ENCODE measurements around the gene PTPN4.

Gene PTPN4

DNA sequence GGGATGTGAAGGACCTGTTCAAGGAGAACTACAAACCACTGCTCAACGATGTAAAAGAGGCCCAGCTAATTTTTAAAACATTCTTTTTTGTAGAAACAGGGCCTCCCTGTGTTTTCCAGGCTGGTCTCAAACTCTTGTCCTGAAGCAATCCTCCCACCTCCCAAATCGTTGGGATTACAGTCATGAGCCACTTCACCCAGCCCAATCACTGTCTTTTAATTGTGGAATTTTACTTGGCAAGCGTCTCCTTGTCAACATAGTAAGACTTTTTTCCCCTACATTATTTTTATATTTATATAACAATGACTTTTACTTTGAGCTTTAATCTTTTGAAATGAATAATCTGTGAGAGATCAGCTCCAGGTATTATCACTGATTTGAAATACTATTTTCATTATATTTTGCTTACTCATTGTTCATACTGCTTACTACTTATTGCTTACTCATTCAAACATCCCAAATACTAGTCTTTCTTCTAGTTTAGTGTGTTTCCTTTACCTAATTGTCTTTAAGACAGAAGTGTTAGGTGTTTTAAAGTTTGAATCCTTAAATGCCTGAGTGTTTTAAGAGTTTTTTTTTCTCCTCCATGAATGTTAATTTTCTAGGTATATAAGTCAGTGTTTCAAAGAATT is 48.9 kb downstream of the PTPN4 start:
- no peak for DNase-seq (ENCODE audit: low spot score)

DNA sequence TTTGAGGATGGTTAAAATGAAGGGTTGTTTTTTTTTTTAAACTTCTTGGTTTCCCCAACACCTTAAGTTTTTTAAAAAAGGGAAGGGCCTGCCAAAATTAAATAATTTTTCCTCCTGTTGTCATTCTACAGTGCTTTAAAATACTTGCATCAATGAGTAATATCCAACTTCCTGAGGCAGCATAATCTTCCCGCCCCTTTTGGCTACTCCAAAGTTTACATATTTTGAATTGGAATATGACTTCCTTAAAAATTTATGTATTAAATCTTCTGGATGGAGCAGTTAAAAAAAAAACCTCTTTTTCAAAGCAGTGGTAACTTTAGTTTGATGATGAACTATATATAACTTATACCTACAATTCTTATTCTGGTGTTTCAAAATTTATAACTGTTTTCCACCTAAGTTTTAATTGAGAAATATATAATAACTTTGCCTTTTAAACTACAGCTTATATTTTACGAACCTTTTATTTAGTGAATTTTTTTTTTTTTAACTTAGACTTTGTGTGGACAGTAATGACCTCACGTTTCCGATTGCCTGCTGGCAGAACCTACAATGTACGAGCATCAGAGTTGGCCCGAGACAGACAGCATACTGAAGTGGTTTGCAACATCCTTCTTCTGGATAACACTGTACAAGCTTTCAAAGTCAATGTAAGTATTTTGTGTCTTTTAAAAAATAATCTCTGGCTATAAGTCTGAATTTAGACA is 49.8 kb downstream of the PTPN4 start:
- DNase-seq (ENCODE audit: low spot score) = no peak

DNA sequence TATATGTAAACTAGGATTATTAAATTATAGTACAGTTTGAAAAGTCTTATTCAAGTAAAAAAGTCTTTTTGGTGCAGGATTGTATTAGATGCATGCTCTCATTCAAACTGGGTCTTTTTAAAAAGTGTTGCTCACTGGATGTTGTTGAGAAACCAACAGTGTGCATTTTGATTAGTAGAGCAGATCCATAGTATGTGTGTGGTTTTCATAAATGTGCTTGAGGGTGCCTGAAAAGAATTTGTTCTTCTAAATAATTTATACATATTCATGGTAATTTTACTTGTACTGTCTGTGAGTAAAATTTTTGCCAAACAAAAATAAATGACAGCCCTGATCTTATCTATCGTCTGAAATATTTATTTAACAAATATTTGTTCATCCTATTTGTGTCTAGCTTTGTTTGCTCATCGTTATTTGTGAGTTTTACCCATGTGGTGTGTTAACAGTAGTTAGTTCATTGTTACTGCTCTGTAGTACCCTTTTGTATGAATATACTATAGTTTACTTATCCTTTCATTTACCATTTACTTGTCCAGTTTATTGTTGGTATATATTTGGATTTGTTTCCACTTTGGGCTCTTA is 50.4 kb downstream of the PTPN4 start:
- no peak for DNase-seq (ENCODE audit: low spot score)

DNA sequence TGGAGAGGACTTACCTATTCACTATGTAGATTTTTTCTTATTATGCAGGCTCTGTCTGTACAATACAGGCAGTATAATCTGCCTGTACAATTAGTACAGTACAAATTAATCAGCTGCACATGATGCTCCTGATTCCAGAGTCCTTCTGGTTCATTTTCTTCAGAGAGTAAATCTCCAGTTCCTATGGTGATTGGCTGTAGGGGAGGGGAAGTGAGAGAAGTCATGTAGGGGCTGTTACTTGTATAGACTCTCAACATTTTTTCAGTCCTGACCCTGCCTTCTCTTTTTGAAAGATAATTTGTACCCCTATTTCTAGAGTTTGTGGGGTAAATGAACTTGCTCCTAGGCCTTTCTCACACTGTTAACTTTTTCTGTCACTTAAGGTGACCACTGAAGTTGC is 54.5 kb downstream of the PTPN4 start:
- no peak for DNase-seq (ENCODE audit: low spot score)

DNA sequence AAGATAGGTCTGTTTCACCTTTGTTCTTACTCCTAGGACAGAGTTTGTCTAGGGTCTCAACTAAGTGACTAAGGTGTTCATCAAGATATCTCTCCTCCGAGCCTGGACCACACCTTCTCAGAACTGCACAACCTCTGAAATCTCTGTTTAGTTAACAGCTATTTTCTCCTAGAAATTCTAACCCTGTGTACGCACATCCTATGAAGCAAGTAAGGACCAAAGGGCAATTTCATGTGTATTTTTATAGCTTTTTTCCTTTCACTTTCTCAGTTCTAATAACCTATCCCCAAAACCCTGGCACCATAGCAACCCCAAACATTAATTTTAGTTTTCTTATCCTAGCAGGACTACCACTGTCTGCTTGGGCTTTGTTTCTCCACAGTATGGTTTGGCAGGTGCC is 59.1 kb downstream of the PTPN4 start:
- DNase-seq (ENCODE audit: low spot score) = no peak

DNA sequence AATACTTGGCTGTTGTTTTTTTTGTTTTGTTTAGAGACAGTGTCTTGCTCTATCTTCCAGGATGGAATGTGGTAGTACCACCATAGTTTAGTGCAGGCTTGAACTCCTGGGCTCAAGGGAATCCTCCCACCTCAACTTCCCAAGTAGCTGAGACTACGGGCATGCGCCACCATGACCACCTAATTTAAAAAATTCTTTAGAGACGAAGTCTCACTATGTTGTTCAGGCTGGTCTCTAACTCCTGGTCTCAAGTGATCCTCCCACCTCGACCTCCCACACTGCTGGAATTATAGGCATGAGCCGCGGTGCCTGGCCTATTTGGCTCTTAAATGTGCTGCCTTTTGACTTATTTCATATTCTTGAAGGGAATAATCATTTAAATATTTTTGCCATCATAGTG is 60.1 kb downstream of the PTPN4 start:
- DNase-seq (ENCODE audit: low spot score) = no peak

DNA sequence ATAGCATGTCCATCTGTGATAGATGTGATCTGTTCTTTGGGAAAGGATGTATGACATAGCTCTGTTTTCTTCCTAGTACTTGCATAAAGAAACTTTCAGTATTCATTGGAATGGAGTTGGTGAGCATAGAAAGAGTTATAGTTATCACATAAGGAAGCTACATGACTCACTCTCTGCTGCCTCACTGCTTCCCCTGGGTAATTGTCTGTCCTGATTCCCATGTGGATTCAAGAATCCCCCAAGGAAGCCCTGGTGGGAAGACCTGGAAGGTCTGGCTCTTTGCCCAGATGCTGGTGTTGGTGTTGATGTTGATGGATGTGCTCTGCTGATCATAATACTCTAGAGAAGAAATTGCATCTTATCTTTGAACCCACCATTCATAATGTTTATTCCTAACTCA is 60.6 kb downstream of the PTPN4 start:
- no peak for DNase-seq (ENCODE audit: low spot score)

DNA sequence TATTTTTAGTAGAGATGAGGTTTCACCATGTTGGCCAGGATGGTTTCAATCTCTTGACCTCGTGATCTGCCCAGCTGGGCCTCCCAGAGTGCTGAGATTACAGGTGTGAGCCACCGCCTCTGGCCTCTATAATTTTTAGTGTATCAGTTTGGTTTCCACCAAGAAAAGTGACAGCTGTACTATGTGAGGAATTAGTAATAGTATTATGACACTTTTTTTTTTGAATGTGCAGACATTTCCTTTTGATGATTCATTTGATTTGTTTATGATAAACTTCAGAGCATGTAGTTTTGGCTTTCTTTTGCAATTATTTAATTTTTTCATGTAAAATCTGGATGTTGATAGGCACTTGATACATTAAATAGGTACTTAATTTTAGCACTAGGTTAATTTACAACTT is 61.5 kb downstream of the PTPN4 start:
- DNase-seq (ENCODE audit: low spot score) = no peak

DNA sequence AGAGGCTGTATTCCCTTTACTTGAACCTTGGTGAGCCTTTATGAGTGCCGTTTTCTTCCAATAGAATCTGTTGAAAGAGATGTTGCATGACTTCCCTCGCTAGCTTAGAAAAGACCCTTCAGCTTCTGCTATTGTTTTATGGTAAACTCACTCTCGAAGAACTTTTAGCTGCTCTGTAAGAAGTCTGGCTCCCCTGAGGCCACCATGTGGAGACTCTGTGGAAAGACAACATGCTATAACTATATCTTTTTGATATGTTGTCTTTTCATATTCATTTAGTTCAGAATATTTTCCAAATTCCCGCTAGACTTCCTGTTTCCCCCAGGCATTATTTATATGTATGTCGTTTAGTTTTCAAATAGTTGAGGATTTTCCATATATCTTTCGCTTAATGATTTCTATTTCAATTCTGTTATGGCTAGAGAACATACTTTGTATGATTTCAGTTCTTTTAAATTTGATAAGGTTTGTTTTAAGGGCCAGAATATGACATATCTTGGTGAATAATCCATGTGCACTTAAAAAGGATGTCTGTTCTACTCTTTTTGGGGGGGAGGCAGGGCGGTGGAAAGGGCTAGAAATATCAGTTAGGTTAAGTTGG is 64.1 kb downstream of the PTPN4 start:
- DNase-seq (ENCODE audit: low spot score) = peak; percentile 35

DNA sequence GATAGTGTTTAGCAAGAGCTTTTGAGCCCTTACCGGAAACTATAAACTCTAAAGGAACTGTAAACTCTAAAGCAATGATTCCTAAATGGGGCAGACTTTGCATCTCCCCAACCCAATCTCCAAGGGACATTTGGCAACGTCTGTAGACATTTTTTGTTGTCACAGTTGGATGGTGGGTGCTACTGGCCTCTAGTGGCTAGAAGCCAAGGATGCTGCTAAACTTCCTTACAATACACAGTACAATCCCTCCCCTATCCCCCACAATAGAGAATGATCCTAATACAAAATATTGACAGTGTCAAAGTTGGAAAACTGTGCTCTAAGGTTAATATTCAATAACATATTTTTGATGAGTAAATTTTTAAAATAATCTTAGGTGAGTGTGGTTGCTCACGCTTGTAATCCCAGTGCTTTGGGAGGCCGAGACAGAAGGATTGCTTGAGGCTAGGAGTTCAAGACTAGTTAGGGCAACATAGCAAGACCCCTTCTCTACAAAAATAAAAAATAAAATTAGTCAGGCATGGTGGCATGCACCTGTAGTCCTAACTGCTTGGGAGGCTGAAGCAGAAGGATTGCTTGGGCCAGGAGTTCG is 66.7 kb downstream of the PTPN4 start:
- DNase-seq (ENCODE audit: low spot score) = peak; percentile 58

DNA sequence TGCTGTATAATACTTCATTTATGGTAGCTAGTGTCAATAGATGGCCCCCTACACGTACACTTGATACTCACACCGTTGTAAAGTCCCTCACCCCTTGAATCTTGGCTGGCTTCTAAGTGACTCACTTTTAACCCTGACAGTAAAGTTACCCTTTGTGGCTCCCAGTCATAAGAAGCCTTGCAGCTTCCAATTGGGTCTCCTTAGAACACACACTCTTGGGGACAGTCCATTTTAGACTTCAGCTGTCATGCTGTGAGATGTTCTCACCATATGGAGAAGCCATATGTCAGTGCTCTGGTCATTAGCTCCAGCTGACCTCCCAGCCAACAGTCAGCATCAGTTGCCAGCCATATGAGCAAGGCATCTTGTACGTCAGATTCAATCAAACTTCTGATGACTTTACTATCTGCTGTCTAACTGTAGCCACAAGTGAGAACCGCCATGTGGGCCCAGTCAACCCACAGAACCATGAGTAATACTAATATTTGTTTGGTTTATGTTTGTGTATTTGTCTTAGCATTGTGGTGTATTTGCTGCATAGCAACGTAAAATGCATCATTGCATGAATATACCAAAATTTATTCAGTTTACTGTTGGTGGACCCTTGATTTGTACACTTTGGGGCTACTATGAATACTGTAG is 68.3 kb downstream of the PTPN4 start:
- DNase-seq (ENCODE audit: low spot score) = no peak

DNA sequence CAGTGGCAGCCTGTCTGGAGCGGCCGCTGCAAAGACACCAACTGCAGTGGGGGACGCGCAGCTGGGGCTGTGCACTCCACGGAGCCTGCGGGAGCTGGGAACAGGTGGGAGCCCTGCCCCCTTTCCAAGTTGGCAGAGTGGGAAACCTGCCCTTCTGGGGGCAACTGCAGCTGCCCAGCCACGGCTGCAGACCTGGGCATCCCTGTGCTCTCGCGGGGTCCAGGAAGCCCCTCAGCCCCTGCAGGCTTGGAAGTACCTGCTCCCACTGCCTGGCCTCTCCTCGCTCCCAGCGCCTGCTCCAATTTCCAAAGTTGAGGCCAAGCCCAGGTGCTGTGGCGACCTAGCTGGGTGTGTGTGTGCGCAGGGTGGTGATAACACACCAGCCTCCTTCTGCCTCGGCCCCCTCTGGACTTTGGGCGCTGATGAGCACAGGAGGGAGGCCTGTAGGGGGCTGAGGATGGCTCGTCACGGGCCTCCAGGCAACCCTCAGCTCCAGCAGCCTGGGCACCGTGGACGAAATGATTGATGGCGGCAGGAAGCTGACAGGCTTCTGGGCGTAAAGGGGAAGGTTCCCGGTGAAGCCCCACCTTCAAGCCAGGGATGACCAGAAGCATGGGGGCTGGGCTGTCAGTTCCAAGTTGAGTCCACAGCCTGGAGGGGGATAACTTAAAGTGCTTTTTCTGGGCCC is 76.9 kb downstream of the PTPN4 start:
- DNase-seq (ENCODE audit: low spot score) = no peak

DNA sequence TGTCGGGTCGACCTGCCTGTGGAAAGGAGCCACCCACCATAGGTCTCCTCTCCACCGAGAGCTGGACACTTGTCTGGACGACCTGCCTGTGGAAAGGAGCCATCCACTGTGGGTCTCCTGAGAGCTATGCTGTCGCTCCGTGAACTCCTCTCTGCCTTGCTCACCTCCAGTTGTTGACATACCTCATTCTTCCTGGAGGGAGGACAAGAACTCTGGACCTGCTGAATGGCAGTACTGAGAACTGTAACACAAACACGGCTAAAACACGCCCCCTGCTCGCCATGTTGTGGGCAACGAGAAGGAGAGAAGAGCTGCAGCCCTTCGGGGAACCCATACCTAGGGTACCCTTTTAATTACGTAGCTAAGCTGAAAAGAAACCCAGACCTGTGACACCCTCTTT is 77.6 kb downstream of the PTPN4 start:
- DNase-seq (ENCODE audit: low spot score) = no peak

DNA sequence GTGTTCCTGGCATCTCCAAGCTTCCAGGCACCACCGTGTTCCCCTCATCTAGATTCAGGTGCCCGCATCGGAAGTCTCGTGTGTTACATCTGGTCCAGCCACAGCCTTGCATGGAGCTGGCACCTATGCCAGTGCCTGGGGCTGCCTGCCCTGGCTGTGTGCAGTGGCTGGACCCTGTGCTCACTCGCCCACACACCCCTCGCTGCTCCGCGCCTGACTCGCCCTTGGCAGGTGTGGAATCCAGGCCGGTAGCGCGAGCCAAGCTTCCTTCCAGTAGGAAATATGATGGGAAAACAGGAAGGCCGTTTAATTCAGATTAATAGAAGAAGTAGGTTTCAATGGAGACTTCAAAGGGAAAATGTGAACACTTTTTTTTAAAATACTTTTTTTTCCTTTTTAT is 78.0 kb downstream of the PTPN4 start:
- DNase-seq (ENCODE audit: low spot score) = no peak

DNA sequence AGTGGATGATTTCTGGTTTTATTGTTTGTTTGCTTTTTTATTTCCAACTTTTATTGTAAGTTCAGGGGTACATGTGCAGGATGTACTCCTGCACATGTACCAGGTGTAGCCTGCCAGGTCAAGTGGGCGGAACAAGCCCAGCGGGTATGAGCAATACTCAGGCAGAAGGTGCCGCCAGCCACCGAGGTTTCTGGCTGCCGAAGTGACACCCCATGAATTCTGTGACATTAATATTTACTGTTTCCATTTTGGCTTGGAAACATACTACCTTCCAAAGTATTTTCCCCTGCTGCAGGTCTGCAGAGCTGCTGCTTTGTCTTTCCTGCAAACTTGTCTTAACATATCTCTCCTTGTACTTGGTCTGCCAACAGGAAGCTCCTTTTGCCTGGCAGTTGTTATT is 78.5 kb downstream of the PTPN4 start:
- no peak for DNase-seq (ENCODE audit: low spot score)

DNA sequence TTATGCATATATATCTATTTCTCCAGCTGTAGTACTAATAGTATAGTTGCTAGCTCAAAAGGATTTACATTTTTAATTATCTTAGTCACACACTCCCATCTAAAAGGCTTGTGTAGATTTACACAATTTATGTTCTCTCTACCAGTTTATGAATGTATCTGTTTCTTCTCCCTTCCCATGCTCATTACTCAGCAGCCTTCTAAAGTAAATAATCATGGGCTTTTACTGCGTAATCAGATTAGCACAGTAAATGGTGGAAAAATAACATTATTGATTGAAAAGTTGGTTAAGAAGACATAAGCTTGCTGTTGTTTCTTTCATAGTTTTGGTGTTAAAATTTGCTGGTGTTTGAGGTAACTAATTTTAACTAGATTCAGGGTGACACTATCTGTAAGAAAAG is 81.8 kb downstream of the PTPN4 start:
- DNase-seq (ENCODE audit: low spot score) = no peak

DNA sequence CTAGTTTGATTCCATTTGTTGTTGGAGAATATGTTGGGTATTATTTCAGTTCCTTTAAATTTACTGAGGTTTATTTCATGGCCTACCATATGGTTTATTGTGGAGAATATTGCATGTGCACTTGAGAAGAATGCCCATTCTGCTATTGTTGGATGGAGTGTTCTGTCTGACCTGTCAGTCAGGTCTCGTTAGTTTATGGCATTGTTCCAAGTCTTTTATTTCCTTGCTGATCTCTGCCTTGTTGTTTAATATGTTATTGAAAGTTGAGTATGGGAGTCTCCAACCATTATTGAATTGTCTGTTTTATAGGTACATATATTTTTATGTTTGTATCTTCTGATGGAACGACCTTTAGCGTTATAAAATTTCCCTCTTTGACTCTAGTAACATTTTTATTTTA is 86.3 kb downstream of the PTPN4 start:
- no peak for DNase-seq (ENCODE audit: low spot score)

DNA sequence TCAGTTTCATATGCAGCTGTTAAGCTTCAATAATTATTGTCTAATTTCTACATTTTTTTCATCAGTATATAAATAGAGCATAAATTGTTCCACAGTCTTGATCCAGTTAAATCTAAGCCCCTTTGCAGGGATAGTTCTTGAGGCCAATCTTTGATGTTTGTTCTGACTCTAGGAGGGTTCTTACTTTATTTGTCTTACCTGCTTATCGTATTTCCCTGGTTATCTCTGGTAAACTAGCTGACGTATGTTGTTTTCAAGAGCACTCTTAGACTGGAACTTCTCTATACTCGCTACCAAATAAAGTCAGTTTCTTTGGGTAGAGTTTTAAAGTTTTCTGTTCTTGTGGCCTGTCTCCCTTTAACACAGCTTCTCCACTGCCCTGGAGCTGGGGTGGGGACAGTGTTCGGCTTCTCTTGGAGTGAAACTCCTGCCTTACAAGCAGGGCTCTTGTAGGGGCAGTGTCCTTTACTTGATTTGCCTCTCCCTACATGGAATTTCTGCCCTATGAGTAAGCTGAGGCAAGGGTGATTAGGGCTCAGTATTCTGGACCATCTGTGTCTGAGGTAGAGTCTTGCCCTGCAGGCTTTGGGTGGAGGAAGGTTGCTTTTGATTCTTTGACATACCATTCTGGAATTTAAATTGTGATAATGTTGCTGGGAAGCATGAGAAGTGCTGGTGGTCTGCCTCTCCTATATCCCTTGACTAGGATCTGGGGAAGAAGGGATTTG is 90.3 kb downstream of the PTPN4 start:
- no peak for DNase-seq (ENCODE audit: low spot score)

DNA sequence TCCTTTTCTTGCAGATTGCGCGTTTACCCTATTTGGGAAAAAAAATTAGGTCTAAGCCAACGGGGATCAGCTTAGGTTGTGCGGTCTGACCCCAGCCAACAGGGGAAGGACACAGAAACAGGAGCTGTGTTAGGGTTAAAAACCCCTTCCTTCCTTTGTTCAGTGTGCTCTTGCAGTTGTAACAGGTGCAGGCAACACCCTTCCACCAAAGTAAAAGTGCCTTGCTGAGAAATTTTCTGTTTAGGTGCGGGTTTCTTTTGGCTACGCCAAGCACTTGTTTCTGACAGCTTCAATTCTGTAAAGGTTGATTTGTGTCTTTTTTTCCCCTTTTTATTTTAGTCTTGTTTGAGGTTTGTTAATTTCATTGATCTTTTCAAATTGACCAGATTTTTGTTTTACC is 92.5 kb downstream of the PTPN4 start:
- no peak for DNase-seq (ENCODE audit: low spot score)

DNA sequence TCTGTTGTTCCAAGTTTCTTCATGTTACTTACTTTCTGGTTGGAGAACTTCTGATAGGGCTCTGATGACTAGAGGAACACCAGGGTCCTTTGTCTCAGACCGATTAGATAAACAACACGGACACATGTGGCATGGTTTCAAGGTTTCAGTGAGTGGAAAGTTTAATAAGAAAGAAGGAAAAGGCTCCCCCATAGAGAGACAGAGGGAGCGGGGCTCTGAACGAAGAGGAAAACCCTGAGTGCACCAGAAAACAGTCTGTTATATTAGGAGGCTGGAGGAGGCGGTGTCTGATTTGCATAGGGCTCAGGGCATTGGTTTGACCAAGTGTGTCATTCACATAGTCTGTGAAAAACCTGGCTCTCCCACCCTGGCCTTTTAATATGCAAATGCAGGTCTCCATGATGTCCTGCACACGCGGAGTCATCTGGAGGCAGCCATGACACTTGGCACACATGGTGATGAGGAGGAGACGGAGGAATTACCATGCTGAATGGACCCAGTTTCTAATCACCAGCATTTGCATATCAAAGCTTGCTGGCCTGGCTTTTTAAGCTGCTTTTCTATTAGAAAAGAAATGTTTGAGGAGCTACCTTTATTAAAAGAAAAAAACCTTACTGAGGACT is 94.2 kb downstream of the PTPN4 start:
- no peak for DNase-seq (ENCODE audit: low spot score)

DNA sequence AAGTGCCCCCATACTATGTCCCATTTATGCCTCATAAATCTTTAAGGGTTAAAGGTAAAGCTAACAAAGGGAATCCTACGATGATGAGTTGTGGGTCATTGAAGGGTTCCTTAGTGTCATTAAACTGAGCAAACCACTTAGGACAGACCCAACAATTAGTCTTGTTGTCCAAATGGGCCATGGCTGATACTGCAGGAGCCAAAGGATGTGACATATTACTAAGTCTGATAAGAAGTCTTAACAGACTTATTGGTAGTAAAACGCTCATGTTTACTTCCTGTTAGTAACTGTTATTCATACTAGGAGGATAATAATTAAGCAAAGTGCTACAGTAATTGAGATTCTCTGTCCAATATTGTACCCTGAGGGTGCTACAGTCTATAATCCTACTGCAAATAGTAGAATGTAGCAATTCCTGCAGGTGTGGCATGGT is 96.8 kb downstream of the PTPN4 start:
- DNase-seq (ENCODE audit: low spot score) = no peak
